K562 (cell line): ENCODE measurements around the gene FLAD1. TPM values are rescaled to one million over a fixed set of nuclear protein-coding genes. Genes with fewer than 3 reads are reported as not detected.

Source experiments
- ATAC-seq: fragments of 200-7000 bp; cut with Tn5 transposase; 3 replicates; pipeline ENCODE4 v1.9.1; 2020; ENCODE audit warnings: moderate library complexity
- BruUV-seq: library from RNA; stranded (reverse); fragments of 400-500 nt; replicated peaks from 2 replicates; lab custom pipeline; 2021; lab: Mats Ljungman, UMichigan
- CTCF ChIA-PET: fragments of 300-600 bp; formaldehyde crosslinking; extraction: SDS; loops from one replicate; lab custom pipeline; 2021; ENCODE audit warnings: low intra/inter-chr PET ratio; lab: Yijun Ruan, JAX
- POLR2A ChIA-PET: fragments of 300-600, 350-650 bp; sonication (Branson Sonifier 250); formaldehyde crosslinking; extraction: SDS; loops from one replicate; lab custom pipeline; 2021; ENCODE audit warnings: antibody characterized with exemption, inconsistent platforms; lab: Yijun Ruan, JAX
- DNase-seq, 4 experiments: peaks; one replicate each; pipeline versions ENCODE4 v3.0.0 to v3.0.0-alpha.2; 2011 to 2018; ENCODE audit warnings: low spot score in 3 of 4, mixed read lengths in 3 of 4; ENCODE audit errors: extremely low read depth in 1 of 4
- FAIRE-seq: peaks from 2 replicates; lab custom pipeline; 2011; peaks lifted over from hg19 to GRCh38; lab: Jason Lieb, UNC
- H2AFZ ChIP-seq: 2 replicates; pipeline ENCODE4 v1.6.0; 2011; ENCODE audit warnings: low read depth, low read length, control low read depth, inconsistent platforms
- H3K27ac ChIP-seq: fragments of 200-600 bp; 3 replicates; pipeline ENCODE4 v1.8.0; 2011; ENCODE audit warnings: low read depth, mild to moderate bottlenecking, control low read depth, inconsistent platforms, low read length, moderate library complexity, mixed read lengths; ENCODE audit errors: extremely low read depth
- H3K27me3 ChIP-seq, 2 experiments: fragments of 300-600 bp in 1 of 2; 2 replicates in 1 of 2; 3 replicates in 1 of 2; pipeline versions ENCODE4 v1.6.0 to v1.8.0; 2011; ENCODE audit warnings: inconsistent platforms in 2 of 2, low read length in 2 of 2, mild to moderate bottlenecking in 1 of 2, mixed read lengths in 1 of 2, moderate library complexity in 1 of 2; ENCODE audit not compliant: control insufficient read depth in 2 of 2, insufficient read depth in 2 of 2
- H3K36me3 ChIP-seq: fragments of 300-600 bp; 3 replicates; pipeline ENCODE4 v1.8.0; 2011; ENCODE audit warnings: mild to moderate bottlenecking, low read length, inconsistent platforms; ENCODE audit not compliant: control insufficient read depth, insufficient read depth
- H3K4me1 ChIP-seq, 2 experiments: fragments of 200-600 bp in 1 of 2; replicated peaks in 1 of 2; 2 replicates in 1 of 2; 3 replicates in 1 of 2; pipeline versions ENCODE4 v1.5.1 to v1.8.0; 2011; ENCODE audit warnings: inconsistent platforms in 2 of 2, low read length in 2 of 2, mild to moderate bottlenecking in 1 of 2, mixed read lengths in 1 of 2, moderate library complexity in 1 of 2; ENCODE audit not compliant: control insufficient read depth in 2 of 2, insufficient read depth in 2 of 2
- H3K4me2 ChIP-seq: 2 replicates; pipeline ENCODE4 v1.6.1; 2011; ENCODE audit warnings: low read length, control low read depth, inconsistent platforms, mixed read lengths; ENCODE audit not compliant: insufficient read depth
- H3K4me3 ChIP-seq: fragments of 200-600 bp; sonication (generic), shearing (Covaris generic); 2 replicates; pipeline ENCODE4 v1.5.1; 2016; ENCODE audit warnings: control low read depth, inconsistent platforms
- H3K79me2 ChIP-seq: fragments of 200-600 bp; 3 replicates; pipeline ENCODE4 v1.8.0; 2011; ENCODE audit warnings: low read length, inconsistent platforms; ENCODE audit not compliant: control insufficient read depth, insufficient read depth
- H3K9ac ChIP-seq, 2 experiments: 2 replicates each; pipeline versions ENCODE4 v1.6.0 to v1.6.1; 2011; ENCODE audit warnings: low read depth in 2 of 2, low read length in 2 of 2, control low read depth in 1 of 2, inconsistent platforms in 1 of 2, mild to moderate bottlenecking in 1 of 2, mixed read lengths in 1 of 2; ENCODE audit not compliant: insufficient read depth in 1 of 2
- H3K9me1 ChIP-seq: one replicate; pipeline ENCODE4 v1.6.0; 2011; ENCODE audit warnings: inconsistent platforms, mild to moderate bottlenecking, low read length, moderate library complexity; ENCODE audit not compliant: control insufficient read depth, insufficient read depth
- H3K9me3 ChIP-seq: replicated peaks from 2 replicates; pipeline ENCODE4 v1.5.1; 2011; ENCODE audit warnings: low read depth, low read length, inconsistent platforms; ENCODE audit not compliant: control insufficient read depth, insufficient read depth
- H4K20me1 ChIP-seq: replicated peaks from 2 replicates; pipeline ENCODE4 v1.6.1; 2011; ENCODE audit warnings: low read length, inconsistent platforms, mixed read lengths; ENCODE audit not compliant: control insufficient read depth, insufficient read depth
- CBX3 ChIP-seq, 2 experiments: IDR thresholded peaks; 1 replicate in 1 of 2; 2 replicates in 1 of 2; pipeline ENCODE4 v1.6.1; 2012; ENCODE audit warnings: inconsistent platforms in 2 of 2, low read length in 2 of 2, borderline replicate concordance in 1 of 2, control low read depth in 1 of 2
- MECOM ChIP-seq: fragments of 250-450 bp; sonication (Bioruptor Pico); IDR thresholded peaks from 2 replicates; pipeline ENCODE4 v1.8.0; 2022; ENCODE audit warnings: inconsistent platforms
- POLR2B ChIP-seq: fragments of 450-650 bp; IDR thresholded peaks from 2 replicates; pipeline ENCODE4 v1.6.1; 2018; ENCODE audit warnings: low read depth; ENCODE audit not compliant: partially characterized antibody
- WGBS: fragments of 100-300 bp; shearing (Covaris generic); methylation state at CpG from one replicate; pipeline ENCODE4 v1.1.6; 2016; ENCODE audit warnings: low coverage, mixed read lengths; ENCODE audit not compliant: insufficient coverage; ENCODE audit errors: missing lambda C conversion rate; 5-methylcytosine and 5-hydroxymethylcytosine counted together
- in situ Hi-C: fragments of 300-500 bp; cut with MboI; formaldehyde crosslinking; loops from 4 replicates; pipeline ENCODE4 v1.15.0; 2018; ENCODE audit warnings: inconsistent platforms, mixed read lengths
- intact Hi-C: fragments of 100-400 bp; cut with micrococcal nuclease; formaldehyde crosslinking; loops from 2 replicates; pipeline ENCODE4 v1.14.2; 2022
- polyA plus RNA-seq, 8 experiments: library from polyadenylated mRNA; depleted of rRNA in 4 of 8; stranded (reverse) in 5 of 8; unstranded in 3 of 8; fragments of >200 nt; fragmentation: Nextera tagmentation in 2 of 8; fragmentation: Illumina TruSeq in 1 of 8; extraction: Ambion mirVana in 2 of 8; extraction: Trizol in 1 of 8; gene quantifications; 2 replicates each; pipeline versions ENCODE4 v1.2.1 to v1.2.3, GENCODE V29; 2011 to 2014; ENCODE audit warnings: inconsistent platforms in 1 of 8, missing spikeins in 1 of 8
- total RNA-seq, 7 experiments: library from RNA; depleted of rRNA in 6 of 7; stranded (reverse); fragments of >200 nt in 6 of 7; fragmentation: Illumina TruSeq in 2 of 7; extraction: Trizol in 2 of 7; gene quantifications; 2 replicates each; pipeline versions ENCODE4 v1.2.1 to v1.2.3, GENCODE V29; 2011 to 2021; ENCODE audit warnings: low replicate concordance in 1 of 7

FLAD1 gene
- total and polyA plus RNA-seq, 9 of the 15 experiments (the other 6 are each of a cell fraction or from before 2014, with no cell fraction given), result 24.9 to 85.8 (median 67.0) TPM

DNA sequence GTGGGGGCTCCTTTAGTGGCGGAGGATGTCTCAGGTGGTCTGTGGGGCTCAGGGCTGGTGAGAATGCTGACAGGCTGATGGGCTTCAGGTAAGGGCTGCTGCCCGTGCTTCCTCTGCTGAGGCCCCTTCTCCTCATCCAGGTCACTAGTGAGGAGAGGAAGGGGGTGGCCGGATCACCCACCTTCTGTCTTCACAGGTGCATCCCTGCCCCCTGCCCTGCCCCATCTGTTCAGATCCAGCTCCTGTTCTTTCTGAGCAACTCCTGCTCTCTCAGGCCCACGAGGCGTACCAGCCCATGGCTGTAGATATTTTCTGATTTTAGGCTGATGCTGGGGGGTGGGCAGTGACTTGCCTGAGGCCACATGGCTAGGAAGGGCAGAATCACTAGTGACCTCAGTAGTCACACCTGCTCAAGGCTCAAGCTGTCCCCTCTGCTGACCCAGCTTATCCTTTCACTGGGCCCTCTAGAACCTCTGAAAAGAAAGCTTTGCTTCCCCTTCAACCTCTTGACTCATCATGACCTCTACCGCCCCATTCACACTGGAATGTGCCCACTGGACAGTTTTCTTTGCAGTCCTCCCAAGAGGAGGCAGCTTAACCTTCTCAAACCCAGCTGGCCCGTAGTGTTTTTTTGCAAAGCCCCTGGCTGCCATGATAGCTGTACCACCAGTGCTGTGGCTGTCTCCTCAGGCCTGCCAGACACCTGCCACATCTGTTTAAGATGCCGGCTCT, 35.6 kb downstream of the FLAD1 start:
- no peaks in the 10 kb centered on the region for H3K9me1 ChIP-seq
- TF ChIP-seq MECOM (no peak), CBX3 (IDR thresholded peaks at IDR 0.05; ENCODE audit: borderline replicate concordance in 1 of 2, low read length in 2 of 2) (no peak), POLR2B (peak; percentile 11)
- TF ChIP-seq, all 486 proteins: peak for 1
- Histone ChIP-seq H3K4me3 (no peak overlapping the region), H3K4me2 (no peak overlapping the region), H4K20me1 (no peaks in the 10 kb centered on the region), H3K79me2 (peaks cover 5% of the 10 kb centered on the region; the same call in 1 of the 3 replicates), H3K27me3 (no peaks in the 10 kb centered on the region), H3K4me1 (peaks cover 26 to 48% of the 10 kb centered on the region in 2 experiments), H2AFZ (no peak overlapping the region), H3K27ac (no peak overlapping the region), H3K9me3 (no peaks in the 10 kb centered on the region), H3K9ac (peak overlapping the region in 1 of 2 experiments; percentile 31; a peak in 2 of 4 replicates), H3K36me3 (peaks cover 41% of the 10 kb centered on the region; the same call in 2 of the 3 replicates)
- FAIRE-seq (no peak), DNase-seq (no peak), ATAC-seq (no peak)
- no TSS peak for BruUV-seq
- 80% methylated on average over 7 of the region's 8 CpGs for WGBS
- in situ Hi-C loops (no loop called here), intact Hi-C loops (no loop called here)
- ChIA-PET CTCF (interaction anchor here (1.9 to 2.8 kb wide), 4 partner anchors 18 to 63 kb away, joined by 6 to 28 read pairs (median 11); partner anchors contain the start of genes CKS1B, PBXIP1 and PYGO2), POLR2A (interaction anchor here (0.6 to 2.3 kb wide), 9 partner anchors 8 to 393 kb away, joined by 3 to 12 read pairs (median 4); partner anchors contain the start of genes DCST1 and DCST2)
